NCI-H446 (cell line): ENCODE results near the gene TGFB1.
"Not testable (repeated sequence)": the region's sequence is repeated elsewhere in the genome, so short reads cannot be mapped to it uniquely, and the experiment has no call there.

Experiments
- DNase-seq, 2 experiments: peaks; one replicate each; lab custom pipeline; 2025; lab: John Stamatoyannopoulos, UW

The TGFB1 gene

DNA sequence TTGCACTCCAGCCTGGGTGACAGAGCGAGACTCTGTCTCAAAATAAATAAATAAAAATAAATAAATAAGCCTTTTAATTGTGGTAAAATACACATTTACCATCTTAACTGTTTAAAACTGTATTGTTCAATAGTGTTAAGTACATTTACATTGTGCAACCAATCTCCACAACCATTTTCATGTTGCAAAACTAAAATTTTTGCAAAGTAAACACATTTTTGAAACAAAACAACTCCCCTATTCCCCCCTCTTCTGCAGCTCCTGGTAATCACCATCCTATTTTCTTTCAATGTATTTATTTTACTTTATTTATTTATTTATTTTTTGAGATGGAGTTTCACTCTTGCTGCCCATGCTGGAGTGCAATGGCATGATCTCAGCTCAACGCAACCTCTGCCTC is 16.0 kb upstream of the TGFB1 start:
- DNase-seq: no peak

DNA sequence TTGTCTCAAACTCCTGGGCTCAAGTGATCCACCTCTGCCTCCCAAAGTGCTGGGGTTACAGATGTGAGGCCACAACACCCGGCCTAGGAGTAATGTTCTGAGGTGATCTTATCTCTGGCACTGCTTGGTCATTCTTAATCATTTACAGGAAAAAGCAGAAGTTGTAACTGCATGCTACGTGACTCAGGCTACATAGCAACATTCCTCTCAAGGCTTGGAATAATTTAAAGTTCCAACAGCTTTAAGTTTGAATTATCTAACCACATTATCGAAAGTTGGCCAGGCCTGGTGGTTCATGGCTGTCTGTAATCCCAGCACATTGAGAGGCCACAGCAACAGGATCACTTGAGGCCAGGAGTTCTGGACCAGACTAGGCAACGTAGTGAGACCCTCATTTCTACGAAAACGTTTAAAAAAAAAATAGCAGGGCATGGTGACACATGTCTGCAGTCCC is 14.2 kb upstream of the TGFB1 start:
- DNase-seq: no peak

DNA sequence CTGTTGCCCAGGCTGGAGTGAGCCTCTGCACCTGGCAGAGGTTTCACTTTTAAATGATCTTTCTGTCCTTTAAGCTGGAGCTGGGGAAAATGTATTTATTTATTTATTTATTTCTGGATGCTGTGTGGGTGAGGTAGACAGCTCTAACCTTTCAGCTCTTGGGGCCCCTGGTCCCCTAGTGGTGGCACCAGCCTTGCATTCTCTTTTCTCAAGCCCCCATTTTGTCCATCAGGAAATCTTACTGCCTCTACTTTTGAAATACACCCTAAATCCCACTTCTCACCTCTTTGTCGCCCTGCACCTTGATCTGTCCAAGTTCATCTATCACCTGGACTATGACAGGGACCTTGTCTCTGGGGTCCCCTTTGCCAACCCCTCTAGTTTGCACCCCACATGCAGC is 12.4 kb upstream of the TGFB1 start:
- no peak for DNase-seq

- no peak for DNase-seq
Observed at GRCh38 chr19:41364524-41365391, 11.0 kb upstream of the TGFB1 start.

GRCh38 chr19:41363753-41364523 is 10.2 kb upstream of the TGFB1 start, which contains the start of gene B9D2:
B9D2 (minus strand) TSS chr19:41364149; CDS start chr19:41363519, 630 bp downstream.
- DNase-seq: peak; percentile 98 to 99

DNA sequence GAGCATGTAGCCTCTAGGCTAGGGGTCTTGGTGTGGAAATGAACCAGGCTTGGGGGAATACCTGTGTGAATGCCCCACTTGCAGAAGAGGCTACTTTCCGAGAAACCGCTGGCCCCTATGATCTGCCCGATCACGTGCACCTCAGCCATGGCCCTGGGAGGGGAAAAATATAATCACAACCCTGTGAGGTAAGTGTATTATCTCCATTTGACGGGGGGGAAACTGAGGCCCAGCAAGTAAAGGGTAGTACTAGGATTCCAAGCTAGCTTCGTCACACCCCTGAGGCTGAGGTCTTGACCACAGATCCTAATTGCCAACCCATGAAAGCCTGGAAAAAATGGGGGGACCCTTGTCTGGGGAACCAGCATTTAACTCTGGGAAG is 9.6 kb upstream of the TGFB1 start:
- DNase-seq: no peak

GRCh38 chr19:41362143-41362847 is 8.6 kb upstream of the TGFB1 start:
- no peak for DNase-seq

DNA sequence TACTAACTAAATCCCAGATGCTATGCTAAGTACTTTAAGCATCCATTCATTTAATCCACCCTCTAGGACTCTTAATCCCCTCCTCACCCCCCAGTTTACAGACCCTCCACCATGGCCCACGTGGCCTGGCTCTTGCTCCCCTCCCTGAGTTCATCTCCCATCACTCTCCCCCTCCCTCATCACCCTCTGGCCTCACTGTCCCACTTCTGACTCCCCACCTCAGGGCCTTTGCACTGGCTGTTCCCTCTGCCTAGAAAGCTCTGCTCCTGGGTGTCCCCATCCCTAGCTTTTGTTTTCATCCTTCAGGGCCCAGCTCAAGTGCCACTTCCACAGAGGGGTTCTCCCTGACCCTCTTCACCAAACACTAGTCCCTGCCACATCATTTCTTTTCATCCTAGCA is 6.0 kb upstream of the TGFB1 start:
- DNase-seq: no peak

GRCh38 chr19:41357746-41358145 is 4.0 kb upstream of the TGFB1 start:
- DNase-seq: no peak

GRCh38 chr19:41356984-41357739 is 3.4 kb upstream of the TGFB1 start:
- no peak for DNase-seq

- no peak for DNase-seq
Observed at GRCh38 chr19:41355802-41356201, 2.1 kb upstream of the TGFB1 start.

DNA sequence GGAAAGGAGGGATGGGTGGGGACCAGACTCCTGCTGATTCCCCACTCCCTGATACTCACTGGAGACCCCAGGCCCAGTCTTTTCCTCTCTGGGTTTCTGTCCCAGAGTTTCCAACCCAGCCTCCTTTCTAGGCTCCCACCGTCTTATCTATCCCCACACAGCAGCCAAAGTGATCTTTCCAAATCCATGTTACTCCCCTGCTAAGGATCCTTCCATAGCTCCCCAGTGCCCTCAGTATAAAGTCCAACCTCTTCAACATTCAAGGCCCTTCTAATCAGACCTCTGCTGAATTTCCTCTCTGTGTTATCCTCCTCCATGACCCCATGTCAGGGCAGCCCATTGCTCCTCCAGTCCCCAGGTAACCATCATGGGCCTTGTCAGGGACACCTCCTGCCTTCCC is 1.3 kb upstream of the TGFB1 start:
- no peak for DNase-seq

DNA sequence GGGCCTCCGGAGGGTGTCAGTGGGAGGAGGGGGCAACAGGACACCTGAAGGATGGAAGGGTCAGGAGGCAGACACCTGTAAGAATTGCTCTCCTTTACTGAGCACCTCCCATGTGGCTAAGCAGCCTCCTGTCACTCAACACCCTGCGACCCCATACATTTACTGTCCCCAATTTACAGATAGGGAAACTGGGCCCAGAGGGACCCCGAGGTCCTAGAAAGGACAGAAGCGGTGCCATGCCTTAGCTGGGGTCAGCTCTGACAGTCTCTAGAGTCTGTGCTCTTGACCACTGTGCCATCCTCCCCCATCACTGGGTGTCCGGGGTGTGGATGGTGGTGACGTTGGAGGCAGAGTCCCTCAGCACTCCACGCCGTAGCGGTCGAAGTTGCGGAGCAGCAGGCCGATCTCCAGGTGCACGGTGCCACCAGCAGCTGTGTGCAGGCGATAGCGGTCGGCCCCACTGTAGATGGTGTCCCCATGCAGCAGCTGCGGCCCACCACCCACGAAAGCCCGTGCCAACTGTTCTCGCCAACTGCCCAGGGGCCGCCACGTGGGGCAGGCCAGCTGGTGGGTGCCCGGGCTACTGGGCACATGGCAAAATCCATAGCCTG is 726 bp upstream of the TGFB1 start:
- no peak for DNase-seq

DNA sequence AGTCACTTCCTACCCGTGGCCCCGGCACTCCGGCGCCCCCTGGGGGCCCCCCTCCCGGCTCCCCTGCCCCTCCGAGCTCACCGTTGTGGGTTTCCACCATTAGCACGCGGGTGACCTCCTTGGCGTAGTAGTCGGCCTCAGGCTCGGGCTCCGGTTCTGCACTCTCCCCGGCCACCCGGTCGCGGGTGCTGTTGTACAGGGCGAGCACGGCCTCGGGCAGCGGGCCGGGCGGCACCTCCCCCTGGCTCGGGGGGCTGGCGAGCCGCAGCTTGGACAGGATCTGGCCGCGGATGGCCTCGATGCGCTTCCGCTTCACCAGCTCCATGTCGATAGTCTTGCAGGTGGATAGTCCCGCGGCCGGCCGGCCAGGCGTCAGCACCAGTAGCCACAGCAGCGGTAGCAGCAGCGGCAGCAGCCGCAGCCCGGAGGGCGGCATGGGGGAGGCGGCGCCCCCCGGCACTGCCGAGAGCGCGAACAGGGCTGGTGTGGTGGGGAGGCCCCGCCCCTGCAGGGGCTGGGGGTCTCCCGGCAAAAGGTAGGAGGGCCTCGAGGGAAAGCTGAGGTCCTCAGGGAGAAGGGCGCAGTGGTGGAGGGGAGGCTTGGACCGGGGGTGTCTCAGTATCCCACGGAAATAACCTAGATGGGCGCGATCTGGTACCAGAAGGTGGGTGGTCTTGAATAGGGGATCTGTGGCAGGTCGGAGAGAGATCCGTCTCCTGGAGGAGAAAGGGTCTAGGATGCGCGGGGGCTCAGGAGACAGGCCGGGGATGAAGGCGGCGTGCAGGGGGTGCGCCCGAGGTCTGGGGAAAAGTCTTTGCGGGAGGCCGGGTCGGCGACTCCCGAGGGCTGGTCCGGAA is 885 bp downstream of the TGFB1 start:
- DNase-seq: no peak

- DNase-seq: no peak
Observed at GRCh38 chr19:41352279-41352608, 1.5 kb downstream of the TGFB1 start.

- no peak for DNase-seq
Observed at GRCh38 chr19:41351339-41352245, 2.1 kb downstream of the TGFB1 start.

DNA sequence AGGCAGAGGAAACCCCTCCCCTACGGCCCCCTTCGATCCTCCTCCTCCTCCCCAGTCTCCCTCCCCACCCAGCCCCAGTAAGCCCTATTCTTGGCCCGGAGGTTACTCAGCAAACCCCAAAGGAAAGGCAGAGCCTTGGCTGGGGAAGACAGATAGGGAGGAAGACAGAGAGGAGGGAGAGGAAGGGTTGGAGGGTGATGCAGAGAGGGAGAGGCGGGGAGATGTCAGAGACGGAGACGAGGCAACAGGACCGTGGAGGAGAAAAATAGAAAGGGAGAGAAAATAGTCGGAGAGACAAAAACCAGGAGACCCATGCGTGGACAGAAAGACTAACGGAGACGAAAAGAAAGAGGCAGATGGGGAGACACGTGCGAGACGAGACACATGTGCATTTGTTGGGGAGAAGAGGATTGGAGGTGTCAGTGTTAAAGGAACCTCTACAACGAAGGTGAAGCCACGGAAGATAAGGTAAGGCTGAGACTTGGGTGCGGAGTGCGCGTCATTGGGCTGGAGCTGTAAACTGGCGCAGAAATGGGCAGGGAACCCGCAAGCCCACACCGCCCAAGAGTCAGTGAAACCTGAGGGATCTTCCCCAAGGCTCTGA is 2.9 kb downstream of the TGFB1 start:
- DNase-seq: no peak

GRCh38 chr19:41346916-41347315 is 6.8 kb downstream of the TGFB1 start:
- DNase-seq: not testable (repeated sequence)

GRCh38 chr19:41344162-41344561 is 9.6 kb downstream of the TGFB1 start:
- no peak for DNase-seq
